Right atrium auricular region (tissue), 2 donors: ENCODE results near the gene SPATA3. TPM values are rescaled to one million over a fixed set of nuclear protein-coding genes. Genes with fewer than 3 reads are reported as not detected.

Experiments
- DNase-seq: peaks from one replicate; pipeline ENCODE4 v3.0.0-alpha.2; 2019; ENCODE audit warnings: low spot score
- H3K27ac ChIP-seq, 2 donors: fragments of 200-600 bp; sonication (generic); 1 replicate in 1 of 2; 2 replicates in 1 of 2; pipeline ENCODE4 v1.5.1; 2016 to 2019
- H3K27me3 ChIP-seq, 2 donors: fragments of 200-600 bp; sonication (generic); one replicate each; pipeline versions ENCODE4 v1.5.1 to v1.6.0; 2017 to 2019
- H3K36me3 ChIP-seq: fragments of 200-600 bp; sonication (generic); one replicate; pipeline ENCODE4 v1.5.1; 2016
- H3K4me1 ChIP-seq, 2 donors: fragments of 200-600 bp; sonication (generic); one replicate each; pipeline versions ENCODE4 v1.5.1 to v1.6.0; 2017 to 2019
- H3K4me3 ChIP-seq, 2 donors: fragments of 200-600 bp; sonication (generic); 1 replicate in 1 of 2; 2 replicates in 1 of 2; pipeline ENCODE4 v1.5.1; 2017 to 2019; ENCODE audit warnings: mild to moderate bottlenecking in 1 of 2, moderate library complexity in 1 of 2
- H3K9me3 ChIP-seq, 2 donors: fragments of 200-600 bp; sonication (generic); one replicate each; pipeline ENCODE4 v1.5.1; 2019
- total RNA-seq, 2 donors: library from RNA; depleted of rRNA; stranded (reverse); fragments of >200 nt; gene quantifications; one replicate each; pipeline ENCODE4 v1.1.0, GENCODE V29; 2016
- TF ChIP-seq, protein P1 (sequence below), 2 donors: fragments of 200-600 bp; sonication (generic); IDR thresholded peaks; one replicate each; pipeline ENCODE4 v1.5.1; 2019; ENCODE audit warnings: antibody characterized with exemption in 2 of 2

The SPATA3 gene
- total RNA-seq, 2 donors from 2014 or later, result not detected

DNA sequence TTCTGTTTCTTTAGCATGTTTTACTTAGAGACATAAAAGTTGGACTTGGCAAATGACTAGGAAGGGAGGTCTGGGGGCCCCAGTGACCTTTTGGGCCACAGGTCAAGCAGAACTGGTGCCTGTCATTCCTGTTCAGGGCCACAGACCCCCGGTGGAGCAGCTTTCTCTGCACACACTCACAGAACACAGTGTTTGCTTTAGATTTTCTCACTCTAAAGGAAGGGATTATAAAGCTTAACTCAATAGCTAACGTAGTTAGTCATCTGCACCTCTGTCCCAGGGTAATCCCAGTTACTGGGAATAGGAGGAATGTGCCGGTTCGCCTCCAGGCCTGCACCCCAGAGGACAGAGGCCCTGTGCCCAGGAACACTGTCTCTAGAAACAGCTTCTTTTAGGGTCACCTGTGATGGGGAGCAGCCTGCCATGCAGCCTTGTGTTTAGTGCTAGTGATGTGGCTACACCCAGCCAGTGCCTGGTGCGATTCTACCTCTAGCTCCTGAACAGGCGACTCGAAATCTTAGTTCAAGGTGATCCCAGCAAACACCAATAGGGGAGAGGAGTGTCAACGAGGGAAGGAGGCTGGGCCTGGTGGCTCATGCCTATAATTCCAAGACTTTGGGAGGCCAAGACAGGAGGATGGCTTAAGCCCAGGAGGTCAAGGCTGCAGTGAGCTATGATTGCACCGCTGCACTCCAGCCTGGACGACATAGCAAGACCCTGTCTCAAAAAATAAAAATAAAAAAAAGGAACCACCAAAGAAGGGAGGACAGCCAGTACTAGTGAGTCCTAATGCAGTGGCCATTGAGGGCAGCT lies 11.6 kb downstream of the SPATA3 start:
- no peaks in the 10 kb centered on the region for H3K4me1 ChIP-seq
- no peak overlapping the region for H3K27ac ChIP-seq
- H3K27me3 ChIP-seq, result no peaks in the 10 kb centered on the region
- H3K9me3 ChIP-seq, result no peaks in the 10 kb centered on the region
- DNase-seq, result no peak
- H3K36me3 ChIP-seq, result no peaks in the 10 kb centered on the region
- TF ChIP-seq, protein P1, sequence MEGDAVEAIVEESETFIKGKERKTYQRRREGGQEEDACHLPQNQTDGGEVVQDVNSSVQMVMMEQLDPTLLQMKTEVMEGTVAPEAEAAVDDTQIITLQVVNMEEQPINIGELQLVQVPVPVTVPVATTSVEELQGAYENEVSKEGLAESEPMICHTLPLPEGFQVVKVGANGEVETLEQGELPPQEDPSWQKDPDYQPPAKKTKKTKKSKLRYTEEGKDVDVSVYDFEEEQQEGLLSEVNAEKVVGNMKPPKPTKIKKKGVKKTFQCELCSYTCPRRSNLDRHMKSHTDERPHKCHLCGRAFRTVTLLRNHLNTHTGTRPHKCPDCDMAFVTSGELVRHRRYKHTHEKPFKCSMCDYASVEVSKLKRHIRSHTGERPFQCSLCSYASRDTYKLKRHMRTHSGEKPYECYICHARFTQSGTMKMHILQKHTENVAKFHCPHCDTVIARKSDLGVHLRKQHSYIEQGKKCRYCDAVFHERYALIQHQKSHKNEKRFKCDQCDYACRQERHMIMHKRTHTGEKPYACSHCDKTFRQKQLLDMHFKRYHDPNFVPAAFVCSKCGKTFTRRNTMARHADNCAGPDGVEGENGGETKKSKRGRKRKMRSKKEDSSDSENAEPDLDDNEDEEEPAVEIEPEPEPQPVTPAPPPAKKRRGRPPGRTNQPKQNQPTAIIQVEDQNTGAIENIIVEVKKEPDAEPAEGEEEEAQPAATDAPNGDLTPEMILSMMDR (IDR thresholded peaks at IDR 0.05), result no peak
- no peak overlapping the region for H3K4me3 ChIP-seq

DNA sequence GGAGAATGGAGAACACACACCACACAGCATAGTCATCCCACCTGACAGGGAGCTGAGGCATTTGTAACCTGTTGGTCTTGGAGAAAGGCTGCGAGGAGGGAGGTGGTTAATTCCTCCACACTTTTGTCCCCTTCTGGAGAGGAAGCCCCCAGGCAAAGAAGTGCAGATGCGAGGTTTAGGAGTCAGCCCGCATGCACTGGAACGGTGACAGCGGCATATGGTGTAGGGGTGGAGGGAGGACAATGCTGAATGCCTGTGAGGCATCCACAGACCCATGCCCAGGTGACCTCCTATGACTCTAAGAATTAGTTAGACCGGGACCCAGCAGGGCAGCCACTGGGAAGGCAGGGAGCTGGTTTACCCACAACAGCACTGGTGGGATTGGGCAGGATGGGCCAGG lies 12.2 kb downstream of the SPATA3 start:
- Histone ChIP-seq H3K4me1 (no peaks in the 10 kb centered on the region), H3K36me3 (no peaks in the 10 kb centered on the region), H3K9me3 (no peaks in the 10 kb centered on the region), H3K4me3 (no peak overlapping the region), H3K27me3 (no peaks in the 10 kb centered on the region), H3K27ac (no peak overlapping the region)
- DNase-seq, result no peak
- TF ChIP-seq, protein P1 (IDR thresholded peaks at IDR 0.05), result no peak

DNA sequence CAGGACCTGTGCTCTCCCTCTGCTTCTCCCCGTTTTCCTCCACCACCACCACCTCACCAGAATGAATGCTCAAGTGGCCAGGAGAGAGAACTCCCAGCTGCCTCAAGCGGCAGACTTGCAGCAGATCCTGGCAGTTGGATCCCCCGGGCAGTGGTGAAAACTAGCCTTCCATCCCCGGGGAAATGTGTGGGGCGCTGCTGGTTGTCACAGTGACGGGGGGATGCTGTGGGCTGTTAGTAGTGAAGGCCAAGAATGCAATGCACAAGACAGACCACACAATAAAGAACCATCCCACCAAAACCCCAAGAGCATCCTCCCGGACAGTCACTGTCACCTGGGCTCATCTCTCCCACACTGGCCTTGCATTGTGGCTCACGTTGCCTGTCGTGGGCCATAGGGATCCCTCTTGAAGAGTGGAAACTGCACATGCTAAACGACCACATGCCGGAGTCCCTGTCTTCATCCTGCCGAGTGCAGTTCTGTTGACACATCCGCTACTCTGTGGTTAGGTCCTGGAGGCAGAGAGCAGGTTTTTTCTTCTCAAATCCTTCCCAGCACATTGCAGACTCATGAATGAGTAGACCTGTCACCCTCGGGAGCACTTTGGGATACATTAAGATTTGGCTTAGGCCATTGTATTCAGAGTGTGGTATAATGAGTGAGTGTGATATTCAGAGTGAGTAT lies 13.5 kb downstream of the SPATA3 start:
- no peak for DNase-seq
- H3K4me3 ChIP-seq, result no peak overlapping the region
- H3K36me3 ChIP-seq, result no peaks in the 10 kb centered on the region
- H3K9me3 ChIP-seq, result no peaks in the 10 kb centered on the region
- H3K27me3 ChIP-seq, result no peaks in the 10 kb centered on the region
- H3K4me1 ChIP-seq, result no peaks in the 10 kb centered on the region
- no peak overlapping the region for H3K27ac ChIP-seq
- TF ChIP-seq, protein P1 (IDR thresholded peaks at IDR 0.05), result no peak

DNA sequence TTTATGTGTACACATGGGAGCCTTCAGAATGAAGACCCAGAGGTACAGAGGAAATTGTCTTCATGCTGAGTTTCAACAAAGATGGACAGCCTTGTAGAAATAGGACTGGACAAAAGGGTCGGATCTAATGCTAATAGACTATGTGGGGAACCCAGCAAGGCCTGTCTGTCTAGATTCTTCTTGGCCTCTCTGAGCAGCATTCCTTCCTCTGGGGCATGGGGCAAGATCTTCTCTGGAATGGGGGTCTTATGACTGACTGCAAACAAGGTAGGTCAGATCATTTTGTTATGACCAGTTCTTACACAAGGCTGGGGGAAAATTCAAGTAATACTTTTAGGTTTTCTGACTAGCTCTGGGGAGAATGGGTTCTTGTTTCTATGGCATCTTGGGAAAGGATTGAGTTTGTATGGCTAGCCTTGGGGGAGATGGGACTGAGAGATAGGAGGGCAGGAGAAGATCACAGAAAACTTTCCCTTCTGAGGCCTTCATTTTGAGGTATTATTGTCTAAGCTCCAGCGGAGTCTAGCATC lies 14.3 kb downstream of the SPATA3 start:
- no peaks in the 10 kb centered on the region for H3K9me3 ChIP-seq
- no peak overlapping the region for H3K4me3 ChIP-seq
- no peaks in the 10 kb centered on the region for H3K4me1 ChIP-seq
- TF ChIP-seq, protein P1 (IDR thresholded peaks at IDR 0.05), result no peak
- no peak overlapping the region for H3K27ac ChIP-seq
- H3K36me3 ChIP-seq, result no peaks in the 10 kb centered on the region
- no peaks in the 10 kb centered on the region for H3K27me3 ChIP-seq
- DNase-seq, result no peak

DNA sequence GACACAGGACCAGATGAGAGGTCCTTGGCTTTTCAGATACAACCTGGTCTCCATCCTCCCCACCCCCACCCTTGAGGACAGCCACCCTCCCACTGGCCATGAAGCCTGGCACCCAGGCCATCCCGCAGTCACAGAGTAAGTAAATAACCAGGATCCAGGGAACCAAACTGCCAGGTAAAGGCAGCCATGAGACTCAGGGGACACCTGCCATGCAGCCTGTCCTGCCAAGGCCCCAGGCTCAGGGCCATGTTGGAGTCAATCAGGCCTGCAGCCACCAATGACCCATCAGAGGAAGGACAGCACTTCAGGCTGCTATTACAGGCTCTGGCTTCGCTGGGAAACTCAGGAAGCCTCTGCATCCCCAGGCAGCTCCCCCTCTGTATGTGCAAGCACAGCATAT lies 15.6 kb downstream of the SPATA3 start:
- no peaks in the 10 kb centered on the region for H3K9me3 ChIP-seq
- H3K27ac ChIP-seq, result no peak overlapping the region
- no peaks in the 10 kb centered on the region for H3K27me3 ChIP-seq
- TF ChIP-seq, protein P1 (IDR thresholded peaks at IDR 0.05), result no peak
- H3K4me3 ChIP-seq, result no peak overlapping the region
- no peak for DNase-seq
- no peaks in the 10 kb centered on the region for H3K36me3 ChIP-seq
- H3K4me1 ChIP-seq, result no peaks in the 10 kb centered on the region
